Activated naive CD4-positive, alpha-beta T cell treated with anti-CD3 and anti-CD28 coated beads, Interleukin-2, amount 50 U/mL, for 16 hours (primary cell): ENCODE measurements around the gene PRRC2C.
"Not testable (repeated sequence)": the region's sequence is repeated elsewhere in the genome, so short reads cannot be mapped to it uniquely, and the experiment has no call there.

Experiments
- DNase-seq: peaks from one replicate; pipeline ENCODE4 v3.0.0-alpha.2; 2020

The PRRC2C gene

DNA sequence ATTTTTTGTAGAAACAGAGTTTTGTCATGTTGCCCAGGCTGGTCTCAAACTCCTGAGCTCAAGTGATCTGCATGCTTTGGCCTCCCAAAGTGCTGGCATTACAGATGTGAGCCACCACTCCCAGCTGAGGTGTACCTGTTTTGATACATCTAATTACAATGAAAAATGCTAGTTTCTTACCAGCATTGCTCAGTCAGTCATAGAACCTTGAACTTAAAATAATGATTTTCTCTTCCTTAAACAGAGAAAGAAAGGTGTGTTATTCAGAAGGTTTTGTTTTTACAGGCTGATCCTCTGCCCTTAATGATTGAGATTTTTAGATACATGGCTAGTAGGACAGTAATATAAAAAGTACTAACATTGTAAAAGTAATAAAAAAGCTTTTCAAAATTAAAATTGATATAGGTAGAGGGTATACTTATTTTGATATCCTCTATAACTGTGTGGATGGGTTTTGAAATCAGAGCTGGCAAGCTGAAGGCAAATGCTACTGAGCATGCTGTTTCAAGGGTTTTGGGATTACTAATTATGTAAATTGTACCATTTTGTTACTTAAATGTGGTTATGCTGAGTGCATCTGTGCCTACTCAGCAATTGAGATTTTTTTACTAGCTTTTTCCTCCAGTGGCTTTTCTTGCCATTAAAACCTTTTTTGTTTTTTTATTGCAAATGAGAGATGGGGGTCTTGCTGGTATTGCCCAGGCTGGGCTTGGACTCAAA, 16.1 kb downstream of the PRRC2C start:
- DNase-seq: no peak

DNA sequence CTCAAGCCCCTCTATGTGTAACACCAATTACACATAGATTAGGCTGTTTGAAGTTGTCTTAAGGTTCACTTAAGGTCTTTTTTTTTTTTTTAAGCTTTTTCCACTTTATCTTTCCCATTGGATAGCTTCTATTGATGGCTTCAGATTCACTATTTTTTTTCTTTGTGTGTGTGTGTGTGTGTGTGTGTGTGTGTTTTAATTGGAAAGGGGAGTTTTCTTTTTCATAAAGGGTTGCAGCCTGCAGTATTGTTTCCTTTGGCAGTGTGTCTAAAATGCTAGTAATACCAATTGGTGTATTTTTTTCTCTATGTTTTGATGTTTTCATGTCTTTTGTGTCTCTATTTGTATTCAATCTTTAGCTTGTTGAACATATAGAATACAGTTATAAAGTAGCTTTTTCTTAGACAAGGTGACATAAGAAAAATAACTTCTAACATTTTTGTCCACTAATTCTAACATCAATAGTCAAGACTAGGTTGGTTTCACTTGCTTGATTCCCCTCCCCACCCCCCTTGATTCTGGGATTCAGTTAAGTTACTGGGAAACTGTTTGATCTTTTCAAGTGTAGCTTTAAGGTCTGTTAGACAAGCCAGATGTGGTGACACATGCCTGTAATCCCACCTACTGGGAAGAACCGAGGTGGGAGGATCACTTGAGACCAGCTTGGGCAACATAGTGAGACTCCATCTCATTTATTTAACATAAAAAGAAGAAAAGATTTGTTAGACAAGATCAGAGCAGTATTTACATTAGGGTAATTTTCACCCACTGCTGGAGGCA, 21.4 kb downstream of the PRRC2C start:
- no peak for DNase-seq

DNA sequence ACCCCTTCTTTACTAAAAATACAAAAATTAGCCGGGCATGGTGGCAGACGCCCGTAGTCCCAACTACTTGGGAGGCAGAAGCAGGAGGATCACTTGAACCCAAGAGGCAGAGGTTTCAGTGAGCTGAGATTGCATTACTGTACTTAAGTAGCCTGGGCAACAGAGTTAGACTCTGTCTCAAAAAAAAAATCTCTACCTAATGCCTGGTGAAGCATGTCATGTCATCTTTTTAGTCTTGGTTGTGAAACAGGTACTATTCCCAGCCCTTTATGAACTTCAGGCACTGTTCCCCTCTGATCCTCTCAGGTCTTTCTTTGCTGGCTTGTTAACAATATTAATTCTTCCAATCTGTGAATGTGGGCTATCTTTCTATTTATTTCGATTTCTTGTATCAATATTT, 22.1 kb downstream of the PRRC2C start:
- no peak for DNase-seq

DNA sequence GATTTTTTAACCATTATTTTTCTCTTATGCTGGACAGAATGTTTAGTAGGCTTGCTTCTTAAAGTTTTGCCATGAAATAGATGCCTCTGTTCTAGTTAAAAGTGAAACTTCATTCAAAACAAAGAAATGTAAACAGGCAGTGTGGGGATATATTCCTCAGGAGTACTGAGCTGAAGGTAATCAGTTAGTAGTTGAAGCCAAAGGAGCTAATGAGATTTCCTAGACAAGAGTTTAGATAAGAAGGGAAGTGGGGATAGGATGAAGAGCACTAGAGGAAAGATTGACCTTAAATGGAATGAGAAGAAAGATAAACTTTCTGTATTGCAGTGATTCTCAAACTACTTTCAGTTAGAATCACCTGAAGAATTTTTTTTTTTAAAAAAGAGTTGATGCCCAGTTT, 23.9 kb downstream of the PRRC2C start:
- DNase-seq: no peak

DNA sequence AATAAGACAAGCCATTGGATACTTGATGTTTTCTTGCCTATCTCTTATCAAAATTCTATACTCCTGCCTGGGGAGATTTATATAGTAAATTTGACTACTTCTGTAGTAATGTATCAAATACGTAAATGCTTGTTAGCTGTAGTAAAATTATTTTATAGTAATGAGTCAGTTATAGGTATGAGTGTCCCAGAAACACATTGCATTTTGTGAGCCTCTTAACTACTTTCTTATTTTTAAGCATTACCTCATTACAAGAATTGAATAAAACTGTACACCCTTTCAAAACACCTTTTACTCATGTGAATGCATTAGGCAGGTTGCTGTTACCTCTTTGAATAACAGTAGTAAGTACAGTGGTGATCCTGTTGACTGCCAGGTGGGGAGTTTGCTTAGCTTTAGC, 28.4 kb downstream of the PRRC2C start:
- DNase-seq: no peak

DNA sequence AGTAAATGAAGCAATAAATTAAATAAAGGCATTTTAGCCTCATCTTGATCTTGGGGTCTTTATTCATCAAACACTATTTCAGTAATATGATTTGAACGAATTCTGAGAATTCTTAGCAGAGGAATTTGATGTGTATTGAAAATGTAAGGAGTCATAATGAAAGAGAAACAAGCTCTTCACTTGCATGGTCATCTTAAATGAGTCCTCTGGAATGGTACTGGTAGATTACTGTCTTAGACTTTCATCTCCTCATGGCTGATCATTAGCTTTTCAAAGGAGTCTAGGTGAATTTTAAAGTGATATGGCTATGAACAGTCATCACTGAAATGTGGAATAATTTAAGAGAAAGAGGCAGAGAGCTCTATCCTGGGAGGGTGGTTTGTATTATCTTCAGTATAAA, 30.0 kb downstream of the PRRC2C start:
- DNase-seq: no peak

DNA sequence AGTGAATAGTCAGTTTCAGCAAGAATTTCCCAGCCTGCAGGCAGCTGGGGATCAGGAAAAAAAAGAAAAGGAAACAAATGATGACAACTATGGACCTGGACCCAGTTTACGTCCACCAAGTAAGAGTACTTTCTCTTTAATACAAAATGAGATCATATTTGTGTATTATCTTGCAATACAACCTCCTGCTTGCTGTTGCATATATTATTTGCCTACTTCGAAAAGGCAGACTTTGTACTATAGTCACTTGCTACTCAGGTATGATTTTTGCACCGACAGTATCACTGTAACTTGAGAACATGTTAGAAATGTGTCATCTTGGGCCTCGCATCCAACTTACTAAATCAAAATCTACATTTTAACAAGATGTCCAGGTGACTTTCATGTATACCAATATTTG, 30.4 kb downstream of the PRRC2C start:
- DNase-seq: no peak

DNA sequence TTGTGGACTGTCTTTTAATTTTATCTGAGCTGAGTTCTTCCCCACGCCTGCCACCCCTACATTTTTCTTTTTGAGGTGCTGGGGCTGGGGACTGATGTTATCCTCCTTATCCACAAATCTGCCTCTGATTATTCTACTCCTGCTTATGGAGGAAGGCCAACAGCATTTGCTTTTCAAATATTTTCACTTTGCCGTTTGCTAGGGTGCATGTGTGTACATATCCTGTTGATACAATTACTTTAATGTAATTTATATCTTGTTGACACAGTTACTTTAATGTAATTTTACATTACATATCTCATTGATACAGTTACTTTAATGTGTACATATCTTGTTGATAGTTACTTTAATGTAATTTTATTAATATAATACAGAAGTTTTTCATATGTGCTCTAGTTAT, 36.2 kb downstream of the PRRC2C start:
- DNase-seq: no peak

DNA sequence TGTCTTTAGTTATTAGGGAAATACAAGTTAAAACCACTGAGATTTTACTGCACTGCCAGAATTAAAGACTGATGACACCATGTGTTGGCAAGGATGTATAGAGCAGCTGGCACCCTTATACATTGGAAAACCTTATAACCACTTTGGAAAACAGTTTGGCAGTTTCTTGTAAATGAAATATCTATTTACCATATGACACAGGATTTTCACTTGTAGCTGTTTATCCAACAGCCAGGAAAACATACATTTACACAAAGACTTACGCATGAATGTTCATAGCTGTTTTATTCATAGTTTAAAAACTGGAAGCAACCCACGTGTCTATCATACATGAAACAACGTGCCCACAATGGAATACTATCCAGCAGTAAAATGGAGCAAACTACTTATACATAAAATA, 45.3 kb downstream of the PRRC2C start:
- DNase-seq: no peak

DNA sequence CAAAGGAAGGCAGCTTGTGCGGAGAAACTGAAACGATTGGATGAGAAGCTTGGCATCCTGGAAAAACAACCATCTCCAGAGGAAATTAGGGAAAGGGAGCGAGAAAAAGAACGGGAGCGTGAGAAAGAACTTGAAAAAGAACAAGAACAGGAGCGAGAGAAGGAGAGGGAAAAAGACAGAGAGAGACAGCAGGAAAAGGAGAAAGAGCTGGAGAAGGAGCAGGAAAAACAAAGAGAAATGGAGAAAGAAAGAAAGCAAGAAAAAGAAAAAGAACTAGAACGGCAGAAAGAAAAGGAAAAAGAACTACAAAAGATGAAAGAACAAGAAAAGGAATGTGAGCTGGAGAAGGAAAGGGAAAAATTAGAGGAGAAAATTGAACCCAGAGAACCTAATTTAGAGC, 47.2 kb downstream of the PRRC2C start:
- no peak for DNase-seq

DNA sequence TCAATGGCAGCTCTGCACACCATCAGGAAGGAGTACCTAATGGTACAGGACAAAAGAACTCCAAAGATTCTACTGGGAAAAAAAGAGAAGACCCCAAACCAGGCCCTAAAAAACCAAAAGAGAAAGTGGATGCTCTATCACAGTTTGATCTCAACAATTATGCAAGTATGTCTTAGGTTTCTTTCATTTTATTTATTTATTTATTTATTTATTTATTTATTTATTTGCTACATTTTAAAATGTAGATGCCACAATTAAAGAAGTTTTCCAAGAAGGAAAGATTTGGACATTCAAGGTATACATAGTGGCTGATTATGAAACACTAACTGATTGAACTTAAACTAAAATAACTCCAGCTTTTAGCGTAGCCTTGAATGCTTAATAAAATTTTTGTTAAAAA, 60.2 kb downstream of the PRRC2C start:
- no peak for DNase-seq

DNA sequence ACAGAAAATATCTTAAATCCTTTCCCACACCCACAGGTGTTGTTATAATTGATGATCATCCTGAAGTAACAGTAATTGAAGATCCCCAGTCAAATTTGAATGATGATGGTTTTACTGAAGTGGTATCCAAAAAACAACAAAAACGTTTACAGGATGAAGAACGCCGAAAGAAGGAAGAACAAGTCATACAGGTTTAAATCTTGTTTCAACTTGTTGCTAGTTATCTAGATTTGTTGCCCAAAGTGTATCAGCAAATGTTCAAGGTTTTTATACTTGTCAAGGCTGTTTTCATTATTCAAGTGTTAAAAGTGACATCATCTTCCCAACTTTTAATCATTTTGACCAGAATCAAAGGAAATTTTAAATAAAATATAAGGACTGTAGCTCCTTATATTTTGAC, 64.7 kb downstream of the PRRC2C start:
- DNase-seq: no peak

DNA sequence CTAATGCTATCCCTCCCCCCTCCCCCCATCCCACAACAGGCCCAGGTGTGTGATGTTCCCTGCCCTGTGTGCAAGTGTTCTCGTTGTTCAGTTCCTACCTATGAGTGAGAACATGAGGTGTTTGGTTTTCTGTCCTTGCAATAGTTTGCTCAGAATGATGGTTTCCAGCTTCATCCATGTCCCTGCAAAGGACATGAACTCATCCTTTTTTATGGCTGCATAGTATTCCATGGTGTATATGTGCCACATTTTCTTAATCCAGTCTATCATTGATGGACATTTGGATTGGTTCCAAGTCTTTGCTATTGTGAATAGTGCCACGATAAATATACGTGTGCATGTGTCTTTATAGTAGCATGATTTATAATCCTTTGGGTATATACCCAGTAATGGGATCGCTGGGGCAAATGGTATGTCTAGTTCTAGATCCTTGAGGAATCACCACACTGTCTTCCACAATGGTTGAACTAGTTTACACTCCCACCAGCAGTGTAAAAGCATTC, 65.3 kb downstream of the PRRC2C start:
- DNase-seq: not testable (repeated sequence)

DNA sequence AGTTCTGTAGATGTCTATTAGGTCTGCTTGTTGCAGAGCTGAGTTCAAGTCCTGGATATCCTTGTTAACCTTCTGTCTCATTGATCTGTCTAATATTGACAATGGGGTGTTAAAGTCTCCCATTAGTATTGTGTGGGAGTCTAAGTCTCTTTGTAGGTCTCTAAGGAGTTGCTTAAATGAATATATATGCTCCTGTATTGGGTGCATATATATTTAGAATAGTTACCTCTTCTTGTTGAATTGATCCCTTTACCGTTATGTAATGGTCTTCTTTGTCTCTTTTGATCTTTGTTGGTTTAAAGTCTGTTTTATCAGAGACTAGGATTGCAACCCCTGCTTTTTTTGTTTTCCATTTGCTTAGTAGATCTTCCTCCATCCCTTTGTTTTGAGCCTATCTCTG, 68.6 kb downstream of the PRRC2C start:
- DNase-seq: not testable (repeated sequence)

DNA sequence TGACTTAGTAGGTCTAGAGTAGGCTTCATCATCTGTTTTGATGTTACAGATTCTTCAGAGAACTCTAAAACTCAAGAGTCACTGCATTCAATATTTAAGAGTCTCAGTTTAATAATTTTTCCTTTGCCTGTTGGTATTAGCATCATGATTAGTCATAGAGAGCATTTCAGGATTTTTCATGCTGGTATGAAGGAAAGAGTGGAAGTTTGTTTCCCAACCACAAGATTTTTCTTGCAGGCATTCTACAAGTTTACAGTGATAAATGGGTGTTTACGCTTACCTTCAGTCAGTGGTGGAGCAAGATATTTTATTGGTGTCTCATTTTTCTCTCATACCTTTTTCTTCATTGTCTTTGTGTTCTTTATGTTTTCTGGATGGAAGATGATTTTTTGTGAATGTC, 78.3 kb downstream of the PRRC2C start:
- no peak for DNase-seq

DNA sequence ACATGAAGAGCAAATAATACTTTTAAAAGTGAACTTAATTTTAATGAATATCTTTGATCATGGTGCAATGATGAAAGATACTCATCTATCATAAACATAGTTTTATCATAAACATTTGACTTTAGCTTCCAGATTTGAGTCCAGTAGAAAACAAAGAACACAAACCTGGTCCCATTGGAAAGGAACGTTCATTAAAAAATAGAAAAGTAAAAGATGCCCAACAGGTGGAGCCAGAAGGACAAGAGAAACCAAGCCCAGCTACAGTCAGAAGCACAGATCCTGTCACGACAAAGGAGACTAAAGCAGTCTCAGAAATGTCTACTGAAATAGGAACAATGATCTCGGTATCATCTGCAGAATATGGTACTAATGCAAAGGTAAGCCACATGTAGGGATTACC, 81.1 kb downstream of the PRRC2C start:
- no peak for DNase-seq

DNA sequence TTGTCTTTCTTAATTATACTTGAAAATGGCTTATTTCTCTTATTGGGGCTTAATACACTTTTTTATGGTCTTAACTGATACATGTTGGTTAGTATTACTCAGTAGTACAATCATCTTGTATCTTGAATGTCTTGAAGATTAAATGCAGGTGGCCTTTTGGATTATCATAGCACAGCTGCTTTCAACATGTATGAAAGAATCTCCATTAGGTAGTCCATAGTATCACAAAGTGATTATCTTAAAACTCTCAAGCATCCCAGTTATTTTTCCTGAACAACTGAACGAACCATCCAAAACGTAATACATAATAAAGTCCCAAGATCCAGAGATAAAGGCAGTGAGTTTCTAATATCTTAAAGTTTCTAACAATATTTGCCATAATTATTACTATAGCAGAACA, 85.0 kb downstream of the PRRC2C start:
- DNase-seq: no peak

DNA sequence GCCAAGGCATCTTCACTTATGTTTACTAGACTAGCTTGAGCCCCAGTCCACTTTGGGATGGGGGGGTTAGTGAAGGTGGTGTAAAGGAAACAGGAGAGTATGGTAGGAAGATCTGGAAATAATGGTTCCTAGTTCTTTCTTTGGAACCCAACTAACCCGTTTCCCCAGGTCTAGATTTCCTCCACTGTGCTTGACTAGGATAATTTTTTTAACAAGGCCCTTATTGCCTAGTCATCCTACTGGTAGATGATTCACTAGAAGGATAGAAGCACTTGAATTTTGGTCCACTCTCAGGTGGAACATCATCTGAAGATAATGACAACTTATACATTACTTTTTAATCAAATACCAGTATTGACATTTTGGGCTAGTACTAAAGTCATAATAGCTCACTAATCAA, 90.8 kb downstream of the PRRC2C start:
- DNase-seq: no peak

DNA sequence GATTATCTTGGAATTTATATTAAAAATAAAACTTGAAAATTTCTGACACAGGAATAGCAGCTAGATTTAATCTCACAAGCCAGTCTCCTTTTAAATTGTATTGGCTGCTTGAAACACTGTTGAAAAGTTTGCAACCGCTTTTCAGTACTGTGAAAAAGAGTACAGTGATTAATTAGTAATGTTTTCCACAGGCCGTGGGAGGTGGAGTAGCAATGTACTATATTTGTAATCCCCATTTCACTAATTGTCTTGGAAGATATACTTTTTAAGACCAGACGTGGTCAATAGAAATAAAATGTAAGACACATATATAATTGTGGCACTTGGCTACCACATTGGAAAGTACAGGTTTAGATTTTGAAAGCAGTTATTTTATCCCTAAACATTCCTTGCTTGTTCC, 95.9 kb downstream of the PRRC2C start:
- no peak for DNase-seq

DNA sequence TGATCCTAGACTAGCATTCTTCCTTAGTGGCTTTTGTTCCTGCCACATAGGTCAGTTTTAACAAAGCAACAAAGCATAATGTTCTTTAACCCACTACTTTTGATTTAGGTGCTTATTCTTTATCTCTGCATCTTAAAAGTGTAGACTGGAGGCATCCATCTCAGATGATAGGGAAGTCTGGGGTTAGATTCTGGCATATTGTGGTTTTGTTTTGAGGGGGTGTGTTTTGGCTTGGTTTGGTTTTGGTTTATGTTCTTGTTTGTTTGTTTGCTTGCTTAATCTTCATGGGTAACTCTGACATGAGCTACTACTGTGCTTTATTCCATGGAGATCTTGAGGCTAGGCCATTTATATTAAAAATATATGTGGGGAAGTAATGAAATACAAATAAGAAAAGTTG, 96.4 kb downstream of the PRRC2C start:
- DNase-seq: no peak

DNA sequence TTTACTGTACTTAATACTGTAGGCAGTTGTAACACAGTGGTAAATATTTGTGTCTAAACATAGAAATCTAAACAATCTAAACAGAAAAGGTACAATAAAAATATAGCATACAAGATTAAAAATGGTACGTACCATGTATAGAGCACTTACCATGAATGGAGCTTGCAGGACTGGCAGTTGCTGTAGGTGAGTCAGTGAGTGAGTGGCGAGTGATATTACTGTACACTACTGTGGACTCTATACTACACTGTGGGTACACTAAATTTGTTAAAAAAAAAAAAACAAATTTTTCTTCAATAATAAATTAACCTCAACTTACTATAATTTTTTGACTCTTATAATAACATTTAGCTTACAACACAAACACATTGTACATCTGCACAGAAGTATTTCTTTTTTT, 97.3 kb downstream of the PRRC2C start:
- DNase-seq: no peak

DNA sequence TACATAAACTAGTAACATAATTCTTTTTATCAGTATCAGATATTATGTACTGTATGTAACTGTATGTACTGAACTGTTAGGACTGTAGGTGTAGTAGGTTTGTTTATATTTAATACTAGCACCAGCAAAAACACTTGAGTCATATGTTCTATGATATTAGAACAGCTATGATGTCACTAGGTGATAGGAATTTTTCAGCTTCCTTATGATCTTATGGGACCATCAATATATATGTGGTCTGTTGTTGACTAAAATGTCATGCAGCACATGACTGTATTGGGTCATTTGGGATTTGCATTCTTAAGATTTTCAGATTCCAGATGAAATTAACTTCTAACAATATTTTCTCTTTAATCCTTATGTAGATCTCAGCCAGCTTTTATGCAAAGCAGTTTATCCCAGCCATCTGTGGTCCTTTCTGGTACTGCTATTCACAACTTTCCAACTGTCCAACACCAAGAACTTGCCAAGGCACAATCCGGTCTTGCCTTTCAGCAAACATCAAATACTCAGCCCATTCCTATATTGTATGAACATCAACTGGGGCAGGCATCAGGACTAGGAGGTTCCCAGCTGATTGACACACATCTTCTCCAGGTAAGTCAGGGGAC, 98.4 kb downstream of the PRRC2C start:
- no peak for DNase-seq

DNA sequence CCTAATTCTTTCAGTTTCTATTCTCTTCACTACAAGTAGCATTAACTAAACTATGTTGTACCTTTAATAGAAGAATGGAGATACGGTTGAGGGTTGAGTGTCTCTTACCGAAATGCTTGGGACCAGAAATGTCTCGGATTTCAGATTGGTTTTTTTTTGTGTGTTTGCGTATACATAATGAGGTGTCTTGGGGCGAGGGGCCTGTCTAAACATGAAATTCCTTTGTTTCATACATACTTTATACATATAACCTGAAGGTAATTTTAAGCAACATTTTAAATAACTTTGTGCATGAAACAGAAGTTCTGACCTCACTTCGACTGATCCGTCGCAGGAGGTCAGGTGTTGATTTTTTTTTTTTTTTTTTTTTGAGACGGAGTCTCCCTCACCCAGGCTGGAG, 100.4 kb downstream of the PRRC2C start:
- no peak for DNase-seq

DNA sequence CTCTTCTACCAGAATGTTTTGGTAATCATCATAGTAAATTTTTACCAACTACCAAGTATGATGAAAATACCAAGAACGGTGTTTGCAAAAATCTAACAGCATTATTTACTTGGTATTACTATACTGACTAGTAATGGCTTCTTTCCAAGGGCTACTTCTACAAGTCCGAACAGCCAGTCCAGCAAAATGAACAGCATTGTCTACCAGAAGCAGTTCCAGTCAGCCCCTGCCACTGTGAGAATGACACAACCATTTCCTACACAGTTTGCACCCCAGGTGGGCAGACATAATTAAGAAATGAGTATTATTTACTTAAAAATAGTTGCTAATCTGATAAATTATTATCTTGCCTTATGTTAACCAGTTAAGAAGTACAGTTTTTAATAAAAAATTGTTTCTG, 102.9 kb downstream of the PRRC2C start:
- DNase-seq: no peak
